GM19372 (cell line): ENCODE data around the gene GSTM1.
"Not testable (repeated sequence)": the region's sequence is repeated elsewhere in the genome, so short reads cannot be mapped to it uniquely, and the experiment has no call there.

ENCODE experiments used
- ATAC-seq: cut with Tn5 transposase; IDR thresholded peaks from one replicate; pipeline ENCODE4 v1.9.1; 2021; ENCODE audit warnings: mild to moderate bottlenecking, low read depth, moderate library complexity; ENCODE audit not compliant: unreplicated experiment

The GSTM1 gene

GRCh38 chr1:109695138-109695537 lies 7.5 kb downstream of the GSTM1 start:
- not testable (repeated sequence) for ATAC-seq

GRCh38 chr1:109697066-109697465 lies 9.4 kb downstream of the GSTM1 start:
- no peak for ATAC-seq

GRCh38 chr1:109697861-109698260 lies 10.2 kb downstream of the GSTM1 start:
- ATAC-seq = not testable (repeated sequence)

GRCh38 chr1:109702940-109703339 lies 15.3 kb downstream of the GSTM1 start:
- ATAC-seq = not testable (repeated sequence)

GRCh38 chr1:109704173-109704572 lies 16.6 kb downstream of the GSTM1 start:
- ATAC-seq = no peak

- no peak for ATAC-seq
Measured at GRCh38 chr1:109705411-109705810, 17.8 kb downstream of the GSTM1 start.

GRCh38 chr1:109708949-109709348 lies 21.3 kb downstream of the GSTM1 start:
- ATAC-seq = not testable (repeated sequence)

GRCh38 chr1:109709822-109710221 lies 22.2 kb downstream of the GSTM1 start:
- not testable (repeated sequence) for ATAC-seq

GRCh38 chr1:109711593-109712320 lies 24.1 kb downstream of the GSTM1 start, which contains the start of gene GSTM5:
Gene GSTM5 (plus strand): TSS chr1:109712251. CDS start chr1:109712313, 62 bp downstream.
- ATAC-seq = not testable (repeated sequence)

- ATAC-seq = no peak
Measured at GRCh38 chr1:109712321-109712864, 24.8 kb downstream of the GSTM1 start.

GRCh38 chr1:109713636-109714035 lies 26.0 kb downstream of the GSTM1 start:
- no peak for ATAC-seq

GRCh38 chr1:109714661-109715372 lies 27.2 kb downstream of the GSTM1 start:
- ATAC-seq = no peak

- ATAC-seq = no peak
Measured at GRCh38 chr1:109716121-109716520, 28.5 kb downstream of the GSTM1 start.

GRCh38 chr1:109716570-109717090 lies 29.0 kb downstream of the GSTM1 start:
- ATAC-seq = no peak

GRCh38 chr1:109717729-109718128 lies 30.1 kb downstream of the GSTM1 start:
- ATAC-seq = no peak

GRCh38 chr1:109718495-109718894 lies 30.9 kb downstream of the GSTM1 start:
- ATAC-seq = no peak

GRCh38 chr1:109719337-109719837 lies 31.8 kb downstream of the GSTM1 start:
- ATAC-seq = no peak

GRCh38 chr1:109721042-109721441 lies 33.4 kb downstream of the GSTM1 start:
- ATAC-seq = no peak

GRCh38 chr1:109721971-109722370 lies 34.4 kb downstream of the GSTM1 start:
- ATAC-seq = no peak

GRCh38 chr1:109722908-109723691 lies 35.5 kb downstream of the GSTM1 start:
- no peak for ATAC-seq
